Measurements from ENCODE around the gene AQP9. TPM values are rescaled to one million over a fixed set of nuclear protein-coding genes. Genes with fewer than 3 reads are reported as not detected.
A peak's percentile ranks its signal among the peaks of the same experiment; 100 is the strongest.

Gene AQP9
- total and polyA plus RNA-seq, 5 donors = 0.16 to 0.97 (median 0.68) TPM

DNA sequence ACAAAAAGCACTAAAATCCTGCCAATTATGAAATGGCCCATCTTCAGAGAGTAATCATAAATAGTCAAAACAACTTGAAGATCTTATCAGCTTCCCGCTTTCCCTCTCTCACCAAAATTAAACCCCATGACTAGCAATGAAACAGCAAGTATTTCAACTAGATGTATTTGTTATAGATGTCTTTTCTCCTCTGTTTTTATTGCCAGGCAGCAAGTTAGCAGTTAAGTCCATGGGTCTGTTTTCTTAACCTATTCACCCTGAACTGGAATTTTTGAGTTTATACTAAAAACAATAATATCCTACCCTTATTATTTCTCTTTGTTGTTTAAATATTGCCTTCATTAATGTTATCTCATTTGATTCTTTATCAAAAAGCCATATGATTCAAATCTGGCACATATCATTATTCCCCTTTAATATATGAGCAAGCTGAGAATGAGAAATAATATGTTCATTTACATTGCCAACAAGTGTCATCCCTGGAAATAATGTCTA is 23.3 kb downstream of the AQP9 start:
- DNase-seq (no peak), ATAC-seq (no peak)
- Histone ChIP-seq H3K27me3 (ENCODE audit: control insufficient read depth, insufficient read depth) (no peaks in the 10 kb centered on the region), H3K4me3 (ENCODE audit: low read length) (no peak overlapping the region), H3K4me1 (ENCODE audit: control insufficient read depth, insufficient read depth, low read length) (no peaks in the 10 kb centered on the region), H3K27ac (ENCODE audit: low read length) (no peak overlapping the region), H3K9me3 (ENCODE audit: control insufficient read depth, low read length) (no peaks in the 10 kb centered on the region)
- intact Hi-C loops (cut with DNase I) = no loop called here
- WGBS = 72% methylated on average over 1 of the region's 1 CpG

DNA sequence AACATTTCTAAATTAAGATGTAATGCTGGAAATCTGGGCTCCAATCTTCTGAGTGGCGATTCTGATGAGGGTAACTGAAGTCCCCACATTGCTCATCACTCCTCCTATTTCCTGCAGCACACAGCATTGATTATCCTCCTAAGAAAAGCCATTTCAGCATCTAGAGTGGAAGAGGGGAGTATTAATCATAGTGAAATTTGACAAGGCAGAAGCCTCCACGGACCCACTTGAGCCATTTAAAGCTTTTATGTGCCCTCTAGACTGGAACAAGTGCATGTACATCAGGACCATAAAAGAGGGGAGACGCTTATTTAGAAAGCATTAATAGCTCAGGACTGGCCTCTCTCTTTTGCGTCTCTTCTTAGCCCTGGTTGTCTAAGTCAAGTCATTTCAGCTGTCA is 25.8 kb downstream of the AQP9 start:
- no peak overlapping the region for H3K4me3 ChIP-seq (ENCODE audit: low read length)
- no peaks in the 10 kb centered on the region for H3K9me3 ChIP-seq (ENCODE audit: control insufficient read depth, low read length)
- 84% methylated on average over 4 of the region's 4 CpGs for WGBS
- DNase-seq (no peak), ATAC-seq (no peak)
- no peak overlapping the region for H3K27ac ChIP-seq (ENCODE audit: low read length)
- intact Hi-C loops (cut with DNase I) = no loop called here
- H3K27me3 ChIP-seq (ENCODE audit: control insufficient read depth, insufficient read depth) = no peaks in the 10 kb centered on the region
- H3K4me1 ChIP-seq (ENCODE audit: control insufficient read depth, insufficient read depth, low read length) = no peaks in the 10 kb centered on the region

DNA sequence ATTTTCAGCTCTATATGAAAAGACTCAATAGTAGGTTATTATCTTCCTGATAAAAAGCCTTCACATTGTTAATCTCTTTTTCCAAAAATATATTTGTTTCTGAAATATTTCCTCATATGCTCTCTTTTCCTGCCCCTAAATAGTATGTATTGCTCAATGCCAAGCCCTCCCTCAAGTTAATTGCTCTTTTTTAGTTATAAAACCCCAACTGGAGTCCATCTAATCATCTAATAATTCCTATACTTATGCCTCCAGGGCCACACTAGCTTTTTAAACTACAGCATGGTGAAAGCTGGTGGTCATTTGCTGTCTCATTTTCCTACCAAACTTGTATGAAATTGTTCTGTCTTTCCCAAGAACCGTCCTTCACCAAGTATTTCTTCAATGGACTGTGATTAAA is 26.7 kb downstream of the AQP9 start:
- DNase-seq (no peak), ATAC-seq (no peak)
- WGBS = 84% methylated on average over 1 of the region's 1 CpG
- intact Hi-C loops (cut with DNase I) = no loop called here
- Histone ChIP-seq H3K4me1 (ENCODE audit: control insufficient read depth, insufficient read depth, low read length) (no peaks in the 10 kb centered on the region), H3K9me3 (ENCODE audit: control insufficient read depth, low read length) (no peaks in the 10 kb centered on the region), H3K27me3 (ENCODE audit: control insufficient read depth, insufficient read depth) (no peaks in the 10 kb centered on the region), H3K4me3 (ENCODE audit: low read length) (no peak overlapping the region), H3K27ac (ENCODE audit: low read length) (no peak overlapping the region)

DNA sequence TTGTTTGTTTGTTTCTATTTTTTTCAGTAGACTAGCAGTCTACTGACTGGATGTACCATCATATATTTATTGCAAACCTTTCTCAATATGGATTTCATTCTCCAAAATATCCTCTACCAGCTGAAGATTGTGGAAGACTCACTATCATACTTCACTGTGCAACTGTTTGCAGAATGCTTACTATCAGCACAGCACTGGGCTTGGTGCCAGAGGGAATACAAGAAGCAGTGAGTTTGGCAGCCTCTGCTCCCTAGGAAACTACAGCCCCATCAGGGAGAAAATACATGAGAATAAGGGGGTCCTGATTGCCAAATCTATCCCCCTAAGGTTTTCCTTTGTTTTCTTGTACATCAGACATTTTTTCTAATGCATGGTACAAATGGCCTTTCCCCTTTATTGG is 27.5 kb downstream of the AQP9 start:
- peak; percentile 78 to 82 for ATAC-seq
- no peaks in the 10 kb centered on the region for H3K27me3 ChIP-seq (ENCODE audit: control insufficient read depth, insufficient read depth)
- H3K4me1 ChIP-seq (ENCODE audit: control insufficient read depth, insufficient read depth, low read length) = no peaks in the 10 kb centered on the region
- H3K27ac ChIP-seq (ENCODE audit: low read length) = no peak overlapping the region
- H3K4me3 ChIP-seq (ENCODE audit: low read length) = no peak overlapping the region
- H3K9me3 ChIP-seq (ENCODE audit: control insufficient read depth, low read length) = no peaks in the 10 kb centered on the region
- peak; percentile 77 to 92 (median 78) for DNase-seq
- intact Hi-C loops (cut with DNase I) = no loop called here

DNA sequence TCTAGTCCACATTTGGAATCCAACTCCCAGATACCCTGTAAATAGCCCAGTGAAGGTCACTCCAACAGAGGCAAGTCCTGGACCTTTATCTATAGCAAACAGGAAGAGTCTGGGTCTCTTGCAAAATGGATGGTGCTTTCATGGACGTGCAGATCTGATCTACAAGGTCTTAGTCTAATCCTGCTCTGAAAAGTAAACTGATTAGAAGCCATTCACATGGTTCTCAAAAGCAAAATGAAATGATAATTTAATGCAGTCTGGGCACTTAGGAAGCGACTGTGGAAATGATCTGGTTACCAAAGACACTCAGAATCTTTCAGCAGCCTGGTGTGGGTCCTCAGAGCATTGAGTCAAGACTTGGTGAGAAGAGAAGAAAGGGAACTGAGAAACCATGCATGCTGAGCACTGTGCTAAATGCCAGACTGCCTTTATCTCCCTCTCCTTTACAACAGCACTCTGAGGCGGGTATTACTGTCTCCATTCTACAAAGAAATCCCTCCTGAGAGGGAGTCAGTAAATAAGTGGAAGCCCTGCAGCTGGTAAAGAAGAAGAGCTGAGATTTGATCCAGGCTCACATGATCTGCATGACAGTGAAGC is 29.0 kb downstream of the AQP9 start:
- Histone ChIP-seq H3K27me3 (ENCODE audit: control insufficient read depth, insufficient read depth) (no peaks in the 10 kb centered on the region), H3K4me3 (ENCODE audit: low read length) (no peak overlapping the region), H3K4me1 (ENCODE audit: control insufficient read depth, insufficient read depth, low read length) (no peaks in the 10 kb centered on the region), H3K9me3 (ENCODE audit: control insufficient read depth, low read length) (no peaks in the 10 kb centered on the region), H3K27ac (ENCODE audit: low read length) (no peak overlapping the region)
- intact Hi-C loops (cut with DNase I) = no loop called here
- DNase-seq (no peak), ATAC-seq (no peak)
- 68% methylated on average over 3 of the region's 3 CpGs for WGBS

DNA sequence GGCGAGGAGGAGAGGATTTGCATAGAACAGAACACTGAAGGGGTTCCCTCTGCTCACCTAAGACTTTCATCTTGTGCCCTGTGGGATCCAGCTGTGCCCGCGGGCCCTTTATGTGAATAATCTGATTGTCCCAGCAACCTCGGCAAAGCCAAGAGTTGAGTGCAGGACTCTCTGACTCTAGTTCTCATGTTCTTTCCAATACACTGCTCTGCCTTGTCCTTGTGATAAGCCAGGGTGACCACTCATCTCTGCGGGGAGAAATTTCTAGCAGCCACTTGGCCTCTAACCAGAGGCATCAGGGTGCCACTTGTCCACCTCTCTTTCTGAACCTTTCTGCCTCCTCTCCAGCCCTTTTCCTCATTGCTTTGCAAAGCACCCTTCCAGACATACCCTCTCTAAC is 31.8 kb downstream of the AQP9 start:
- Histone ChIP-seq H3K4me3 (ENCODE audit: low read length) (no peak overlapping the region), H3K4me1 (ENCODE audit: control insufficient read depth, insufficient read depth, low read length) (no peaks in the 10 kb centered on the region), H3K27ac (ENCODE audit: low read length) (no peak overlapping the region), H3K9me3 (ENCODE audit: control insufficient read depth, low read length) (no peaks in the 10 kb centered on the region), H3K27me3 (ENCODE audit: control insufficient read depth, insufficient read depth) (no peaks in the 10 kb centered on the region)
- ATAC-seq = no peak
- 80% methylated on average over 5 of the region's 5 CpGs for WGBS
- intact Hi-C loops (cut with DNase I) = no loop called here
- DNase-seq = no peak

DNA sequence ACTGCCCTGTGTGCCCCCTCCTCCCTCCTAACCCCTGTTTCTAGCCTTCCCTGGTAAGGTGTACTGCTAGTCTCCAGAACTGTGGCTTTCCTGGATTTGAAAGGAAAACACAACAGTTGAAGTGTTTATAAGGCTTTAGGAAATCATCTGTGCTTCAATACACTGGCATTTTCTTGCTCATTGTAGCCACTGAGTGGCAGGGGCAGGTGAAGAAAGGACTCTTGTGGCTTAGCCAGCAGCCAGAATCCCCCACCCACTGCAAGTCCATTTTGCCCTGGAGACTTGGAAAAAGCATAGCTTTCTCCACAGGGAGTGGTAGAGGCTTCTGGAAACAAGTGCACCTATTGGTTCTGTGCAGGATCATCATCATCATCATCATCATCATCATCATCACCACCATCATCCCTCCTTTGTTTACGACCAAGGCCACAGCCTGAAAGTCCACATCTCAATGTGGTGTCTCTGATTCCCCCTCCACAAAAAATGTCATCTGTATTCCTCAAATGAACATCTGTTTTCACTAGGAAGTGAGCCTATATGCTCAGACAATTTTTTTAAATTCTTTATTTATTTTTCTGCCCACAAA is 33.4 kb downstream of the AQP9 start:
- intact Hi-C loops (cut with DNase I) = no loop called here
- Histone ChIP-seq H3K4me1 (ENCODE audit: control insufficient read depth, insufficient read depth, low read length) (no peaks in the 10 kb centered on the region), H3K9me3 (ENCODE audit: control insufficient read depth, low read length) (no peaks in the 10 kb centered on the region), H3K4me3 (ENCODE audit: low read length) (no peak overlapping the region), H3K27me3 (ENCODE audit: control insufficient read depth, insufficient read depth) (no peaks in the 10 kb centered on the region), H3K27ac (ENCODE audit: low read length) (no peak overlapping the region)
- no peak for DNase-seq
- ATAC-seq = no peak
- WGBS = 89% methylated on average over 1 of the region's 1 CpG

DNA sequence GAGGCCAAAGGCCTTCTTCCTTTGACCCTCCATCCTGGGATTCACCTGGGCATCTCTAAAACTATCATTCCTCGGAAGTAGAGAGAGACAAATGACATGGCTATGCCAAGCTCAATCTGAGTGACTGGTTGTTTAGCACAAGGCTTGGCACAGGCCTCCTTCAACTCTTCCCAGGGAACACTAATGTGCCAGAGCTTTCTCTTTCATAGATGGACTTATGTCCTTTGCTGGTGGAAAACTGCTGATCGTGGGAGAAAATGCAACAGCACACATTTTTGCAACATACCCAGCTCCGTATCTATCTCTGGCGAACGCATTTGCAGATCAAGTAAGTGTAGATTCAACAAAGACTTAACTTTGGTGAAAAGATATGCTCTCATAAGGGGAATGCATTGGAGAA is 36.5 kb downstream of the AQP9 start:
- Histone ChIP-seq H3K4me1 (ENCODE audit: control insufficient read depth, insufficient read depth, low read length) (no peaks in the 10 kb centered on the region), H3K27me3 (ENCODE audit: control insufficient read depth, insufficient read depth) (no peaks in the 10 kb centered on the region), H3K9me3 (ENCODE audit: control insufficient read depth, low read length) (no peaks in the 10 kb centered on the region), H3K27ac (ENCODE audit: low read length) (no peak overlapping the region), H3K4me3 (ENCODE audit: low read length) (no peak overlapping the region)
- ATAC-seq (no peak), DNase-seq (no peak)
- intact Hi-C loops (cut with DNase I) = no loop called here
- 93% methylated on average over 5 of the region's 5 CpGs for WGBS

DNA sequence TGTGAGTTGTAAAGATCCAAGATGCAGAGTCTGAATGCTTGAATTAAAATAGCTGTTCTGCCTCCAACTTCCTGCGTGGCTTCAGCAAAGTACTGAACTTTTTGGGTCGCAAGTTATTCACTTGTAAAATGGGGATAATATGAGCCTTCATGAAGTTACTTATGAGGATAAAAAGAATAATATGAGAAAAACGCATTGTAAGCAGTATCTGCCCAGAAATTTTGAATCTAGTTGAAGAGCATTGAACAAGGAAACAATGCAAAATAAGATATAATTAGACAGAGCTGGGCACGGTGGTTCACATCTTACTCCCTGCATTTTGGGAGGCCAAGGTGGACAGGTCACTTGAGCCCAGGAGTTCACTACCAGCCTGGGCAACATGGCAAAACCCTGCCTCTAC is 37.8 kb downstream of the AQP9 start:
- ATAC-seq (no peak), DNase-seq (no peak)
- 83% methylated on average over 4 of the region's 4 CpGs for WGBS
- intact Hi-C loops (cut with DNase I) = no loop called here
- Histone ChIP-seq H3K27me3 (ENCODE audit: control insufficient read depth, insufficient read depth) (no peaks in the 10 kb centered on the region), H3K4me1 (ENCODE audit: control insufficient read depth, insufficient read depth, low read length) (no peaks in the 10 kb centered on the region), H3K4me3 (ENCODE audit: low read length) (no peak overlapping the region), H3K27ac (ENCODE audit: low read length) (no peak overlapping the region), H3K9me3 (ENCODE audit: control insufficient read depth, low read length) (no peaks in the 10 kb centered on the region)

DNA sequence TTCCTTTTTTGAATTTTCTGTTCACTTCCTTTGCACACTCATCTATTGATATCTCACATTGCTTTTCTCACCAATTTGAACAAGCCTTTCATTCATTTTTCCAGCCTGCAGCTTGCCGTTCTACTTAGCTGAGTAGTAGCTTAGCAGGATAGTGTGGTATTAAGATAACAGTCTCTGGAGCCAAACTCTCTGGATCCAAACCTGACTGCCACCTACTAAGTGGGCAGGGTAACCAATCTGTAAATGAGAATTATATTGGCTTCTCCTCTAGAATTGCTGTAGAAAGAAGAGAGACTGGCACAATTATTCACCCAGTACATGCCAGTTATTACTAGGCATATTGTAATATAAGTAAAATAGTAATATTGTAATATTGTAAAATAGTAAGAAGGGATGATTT is 40.5 kb downstream of the AQP9 start:
- 53% methylated on average over 1 of the region's 1 CpG for WGBS
- no peak overlapping the region for H3K27ac ChIP-seq (ENCODE audit: low read length)
- H3K4me1 ChIP-seq (ENCODE audit: control insufficient read depth, insufficient read depth, low read length) = no peaks in the 10 kb centered on the region
- no peaks in the 10 kb centered on the region for H3K9me3 ChIP-seq (ENCODE audit: control insufficient read depth, low read length)
- ATAC-seq (no peak), DNase-seq (no peak)
- intact Hi-C loops (cut with DNase I) = no loop called here
- no peak overlapping the region for H3K4me3 ChIP-seq (ENCODE audit: low read length)
- H3K27me3 ChIP-seq (ENCODE audit: control insufficient read depth, insufficient read depth) = no peaks in the 10 kb centered on the region

DNA sequence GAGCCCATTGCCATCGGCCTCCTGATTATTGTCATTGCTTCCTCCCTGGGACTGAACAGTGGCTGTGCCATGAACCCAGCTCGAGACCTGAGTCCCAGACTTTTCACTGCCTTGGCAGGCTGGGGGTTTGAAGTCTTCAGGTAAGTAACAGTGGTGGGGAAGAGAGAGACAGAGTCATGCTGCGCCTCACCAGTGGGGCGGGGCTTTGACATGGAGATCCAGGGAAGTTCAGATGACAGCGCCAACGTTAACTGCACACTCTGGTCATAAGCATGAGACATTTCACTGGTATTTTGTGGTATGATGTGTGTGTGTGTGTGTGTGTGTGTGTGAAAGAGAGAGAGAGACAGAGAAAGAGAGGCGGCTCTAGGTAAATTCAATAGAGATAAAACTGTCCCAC is 41.0 kb downstream of the AQP9 start:
- Histone ChIP-seq H3K27me3 (ENCODE audit: control insufficient read depth, insufficient read depth) (no peaks in the 10 kb centered on the region), H3K4me1 (ENCODE audit: control insufficient read depth, insufficient read depth, low read length) (no peaks in the 10 kb centered on the region), H3K9me3 (ENCODE audit: control insufficient read depth, low read length) (no peaks in the 10 kb centered on the region), H3K27ac (ENCODE audit: low read length) (no peak overlapping the region), H3K4me3 (ENCODE audit: low read length) (no peak overlapping the region)
- DNase-seq = no peak
- no peak for ATAC-seq
- intact Hi-C loops (cut with DNase I) = no loop called here
- 94% methylated on average over 7 of the region's 7 CpGs for WGBS

Data from right cardiac atrium (tissue), 5 donors.